WTC11 (cell line): ENCODE measurements around the gene GTPBP1. TPM values are rescaled to one million over a fixed set of nuclear protein-coding genes. Genes with fewer than 3 reads are reported as not detected.

ENCODE experiments used
- ATAC-seq: fragments of 200-7000 bp; cut with Tn5 transposase; 2 replicates; pipeline ENCODE4 v1.10.0; 2021; ENCODE audit warnings: mild to moderate bottlenecking, moderate library complexity
- CTCF ChIA-PET: fragments of 300-600 bp; sonication (Branson Sonifier 250); formaldehyde crosslinking; loops from one replicate; lab custom pipeline; 2021; ENCODE audit warnings: antibody characterized with exemption; lab: Charles Lee
- POLR2A ChIA-PET: fragments of 350-600 bp; sonication (Branson Sonifier 250); formaldehyde crosslinking; loops from one replicate; lab custom pipeline; 2021; ENCODE audit warnings: antibody characterized with exemption; lab: Charles Lee
- DNase-seq: peaks from one replicate; pipeline ENCODE4 v3.0.0; 2021; ENCODE audit warnings: low spot score
- H3K27ac Mint-ChIP-seq: 2 replicates; pipeline ENCODE4 v1.8.0; 2021; ENCODE audit warnings: mixed read lengths
- H3K27me3 Mint-ChIP-seq: 2 replicates; pipeline ENCODE4 v1.8.0; 2021; ENCODE audit warnings: low read depth, mild to moderate bottlenecking, moderate library complexity, mixed read lengths
- H3K36me3 Mint-ChIP-seq: 2 replicates; pipeline ENCODE4 v1.8.0; 2021; ENCODE audit warnings: mixed read lengths
- H3K4me1 Mint-ChIP-seq: 2 replicates; pipeline ENCODE4 v1.8.0; 2022; ENCODE audit warnings: mixed read lengths
- H3K4me3 Mint-ChIP-seq: 2 replicates; pipeline ENCODE4 v1.8.0; 2021; ENCODE audit warnings: mild to moderate bottlenecking, moderate library complexity, mixed read lengths
- H3K9me3 Mint-ChIP-seq: 2 replicates; pipeline ENCODE4 v1.8.0; 2021; ENCODE audit warnings: mixed read lengths
- ARID4B ChIP-seq: sonication (generic); formaldehyde crosslinking; IDR thresholded peaks from 2 replicates; pipeline ENCODE4 v1.8.0; 2023; ENCODE audit warnings: missing genetic modification reagents, mild to moderate bottlenecking, borderline replicate concordance
- CDX4 ChIP-seq: fragments of 250-450 bp; sonication (Bioruptor Pico); IDR thresholded peaks from 2 replicates; pipeline ENCODE4 v1.9.0; 2021; ENCODE audit warnings: moderate library complexity, mild to moderate bottlenecking, inconsistent platforms, borderline replicate concordance
- EMX1 ChIP-seq: fragments of 250-450 bp; sonication (Bioruptor Pico); IDR thresholded peaks from 2 replicates; pipeline ENCODE4 v1.8.0; 2021; ENCODE audit warnings: mild to moderate bottlenecking
- ERG ChIP-seq: fragments of 250-450 bp; sonication (Bioruptor Pico); IDR thresholded peaks from 2 replicates; pipeline ENCODE4 v1.8.0; 2021; ENCODE audit warnings: mild to moderate bottlenecking
- ETV6 ChIP-seq: sonication (generic); formaldehyde crosslinking; IDR thresholded peaks from 2 replicates; pipeline ENCODE4 v1.8.1; 2022; ENCODE audit warnings: mild to moderate bottlenecking, missing genetic modification reagents
- JUN ChIP-seq: sonication (generic); formaldehyde crosslinking; IDR thresholded peaks from 2 replicates; pipeline ENCODE4 v1.8.0; 2023; ENCODE audit warnings: mild to moderate bottlenecking, missing genetic modification reagents
- MLX ChIP-seq: sonication (generic); formaldehyde crosslinking; IDR thresholded peaks from 2 replicates; pipeline ENCODE4 v1.8.1; 2023; ENCODE audit warnings: mild to moderate bottlenecking, missing genetic modification reagents, moderate library complexity
- NR1H2 ChIP-seq: sonication (generic); formaldehyde crosslinking; IDR thresholded peaks from 2 replicates; pipeline ENCODE4 v1.9.0; 2021; ENCODE audit warnings: mild to moderate bottlenecking, moderate library complexity, missing genetic modification reagents
- RELA ChIP-seq: sonication (generic); formaldehyde crosslinking; IDR thresholded peaks from 2 replicates; pipeline ENCODE4 v1.8.1; 2022; ENCODE audit warnings: missing genetic modification reagents, mild to moderate bottlenecking, borderline replicate concordance
- SMAD4 ChIP-seq: sonication (generic); formaldehyde crosslinking; IDR thresholded peaks from 2 replicates; pipeline ENCODE4 v1.8.0; 2022; ENCODE audit warnings: mild to moderate bottlenecking, missing genetic modification reagents
- USF2 ChIP-seq: sonication (generic); formaldehyde crosslinking; IDR thresholded peaks from 2 replicates; pipeline ENCODE4 v1.8.1; 2023; ENCODE audit warnings: mild to moderate bottlenecking, missing genetic modification reagents, moderate library complexity
- ZBTB43 ChIP-seq: sonication (generic); formaldehyde crosslinking; IDR thresholded peaks from 2 replicates; pipeline ENCODE4 v1.8.1; 2023; ENCODE audit warnings: mild to moderate bottlenecking, missing genetic modification reagents
- ZNF121 ChIP-seq: sonication (generic); formaldehyde crosslinking; IDR thresholded peaks from 2 replicates; pipeline ENCODE4 v1.8.0; 2023; ENCODE audit warnings: missing genetic modification reagents
- ZNF232 ChIP-seq: sonication (generic); formaldehyde crosslinking; IDR thresholded peaks from 2 replicates; pipeline ENCODE4 v1.8.0; 2022; ENCODE audit warnings: mild to moderate bottlenecking, missing genetic modification reagents
- ZNF281 ChIP-seq: sonication (generic); formaldehyde crosslinking; IDR thresholded peaks from 2 replicates; pipeline ENCODE4 v1.8.0; 2023; ENCODE audit warnings: mild to moderate bottlenecking, missing genetic modification reagents
- ZNF317 ChIP-seq: sonication (generic); formaldehyde crosslinking; IDR thresholded peaks from 2 replicates; pipeline ENCODE4 v1.8.1; 2023; ENCODE audit warnings: low read depth, mild to moderate bottlenecking, moderate library complexity, missing genetic modification reagents, borderline replicate concordance
- ZNF416 ChIP-seq: fragments of 250-450 bp; sonication (Bioruptor Pico); IDR thresholded peaks from 2 replicates; pipeline ENCODE4 v1.9.0; 2021; ENCODE audit warnings: mild to moderate bottlenecking, inconsistent platforms
- total RNA-seq: library from RNA; stranded (reverse); gene quantifications from 3 replicates; pipeline ENCODE4 v1.2.3, GENCODE V29; 2021

The GTPBP1 gene
- total RNA-seq, 1 experiment from 2014 or later: 108 TPM

- Mint-ChIP-seq H3K9me3 (no peaks in the 10 kb centered on the region), H3K36me3 (peaks cover 34% of the 10 kb centered on the region), H3K27me3 (no peaks in the 10 kb centered on the region), H3K27ac (no peak overlapping the region), H3K4me3 (no peak overlapping the region), H3K4me1 (0 out of 2 replicates have a peak, but pooled peaks cover 3% of the 10 kb centered on the region)
- ChIA-PET POLR2A (interaction anchor here (1.1 to 1.8 kb wide), 2 partner anchors 8 to 13 kb away, joined by 3 to 5 read pairs; no protein-coding TSS in a partner anchor), CTCF (interaction anchor here (0.7 to 4.0 kb wide), 21 partner anchors 9 to 597 kb away, joined by 3 to 43 read pairs (median 4); partner anchors contain the start of genes GTPBP1 and TOMM22)
- no peak for DNase-seq
- ATAC-seq: no peak
- TF ChIP-seq ERG (no peak), ZNF281 (CRISPR knock-in tag) (no peak), RELA (CRISPR knock-in tag) (no peak), EMX1 (CRISPR knock-in tag) (no peak), ZNF121 (CRISPR knock-in tag) (no peak), USF2 (CRISPR knock-in tag) (no peak), ZNF232 (CRISPR knock-in tag) (no peak), MLX (CRISPR knock-in tag) (no peak), JUN (CRISPR knock-in tag) (no peak), ZNF416 (CRISPR knock-in tag) (no peak), ZBTB43 (CRISPR knock-in tag) (no peak), SMAD4 (CRISPR knock-in tag) (no peak), ETV6 (CRISPR knock-in tag) (no peak), CDX4 (CRISPR knock-in tag) (no peak), ARID4B (no peak), ZNF317 (CRISPR knock-in tag) (no peak), NR1H2 (CRISPR knock-in tag) (no peak)
Observed at GRCh38 chr22:38733724-38734381, 28.1 kb downstream of the GTPBP1 start.
